Measurements from ENCODE around the gene GRIK2. TPM values are rescaled to one million over a fixed set of nuclear protein-coding genes. Genes with fewer than 3 reads are reported as not detected.

GRIK2 gene
- total RNA-seq, 1 experiment from 2014 or later, result 0.70 TPM

- Histone ChIP-seq H3K18ac (ENCODE audit: insufficient read length, low read depth, low read length) (no peak overlapping the region), H4K8ac (replicated peaks; ENCODE audit: insufficient read length, low read depth, low read length) (no peak overlapping the region), H3K14ac (ENCODE audit: insufficient read depth, low read length) (no peak overlapping the region), H3K4me2 (ENCODE audit: insufficient read depth, insufficient read length, low read length) (peak overlapping the region; percentile 94), H2BK20ac (ENCODE audit: low read depth, low read length, poor library complexity, severe bottlenecking) (no peak overlapping the region), H3K9ac (ENCODE audit: extremely low read depth, insufficient read length, low read length) (no peak overlapping the region), H3K56ac (ENCODE audit: insufficient read length, low read depth, low read length) (no peak overlapping the region), H4K91ac (ENCODE audit: insufficient read length, low read depth, low read length) (no peak overlapping the region), H3K79me1 (ENCODE audit: insufficient read depth, low read depth, low read length, poor library complexity, severe bottlenecking) (no peaks in the 10 kb centered on the region), H3K27me3 (ENCODE audit: insufficient read depth, low read length) (peaks cover 10% of the 10 kb centered on the region; the same call in 1 of the 2 replicates), H2AFZ (ENCODE audit: low read length) (peak overlapping the region; percentile 1), H3K79me2 (ENCODE audit: insufficient read depth, low read length) (no peaks in the 10 kb centered on the region), H3T11ph (ENCODE audit: low read length) (no peak overlapping the region), H4K5ac (ENCODE audit: insufficient read length, low read depth, low read length) (no peak overlapping the region), H4K20me1 (ENCODE audit: control insufficient read depth, insufficient read depth, insufficient read length) (no peaks in the 10 kb centered on the region), H3K27ac (ENCODE audit: insufficient read length, low read depth, low read length) (no peak overlapping the region), H3K23ac (ENCODE audit: insufficient read length, low read depth, low read length) (no peak overlapping the region), H2BK15ac (ENCODE audit: low read depth, low read length) (no peak overlapping the region), H3K9me3 (ENCODE audit: control insufficient read depth, low read depth, low read length) (no peaks in the 10 kb centered on the region), H2AK5ac (ENCODE audit: insufficient read length, low read length) (no peak overlapping the region), H2BK12ac (ENCODE audit: insufficient read length, low read depth, low read length) (no peak overlapping the region), H3K23me2 (ENCODE audit: insufficient read length, low read depth, low read length, poor library complexity, severe bottlenecking) (peaks cover 16% of the 10 kb centered on the region), H3K4me1 (ENCODE audit: insufficient read depth, low read length) (0 out of 2 replicates have a peak, but pooled peaks cover 2% of the 10 kb centered on the region), H2BK5ac (ENCODE audit: insufficient read length, low read length) (no peak overlapping the region), H2BK120ac (ENCODE audit: low read depth, low read length, poor library complexity, severe bottlenecking) (no peak overlapping the region), H3K4ac (ENCODE audit: low read depth, low read length) (no peak overlapping the region)
- H3K4me1 Mint-ChIP-seq, result peaks cover 11 to 23% of the 10 kb centered on the region in 2 experiments; a peak in 3 of 4 replicates
- H3K27me3 Mint-ChIP-seq (ENCODE audit: low read depth), result peaks cover 69% of the 10 kb centered on the region
- DNase-seq, result peak; percentile 41
- H3K36me3 Mint-ChIP-seq (ENCODE audit: insufficient read depth in 1 of 3, low read depth in 3 of 3), result no peaks in the 10 kb centered on the region; a peak in 1 of 7 replicates
- no peak for TF ChIP-seq CTCF (conservative IDR thresholded peaks at IDR 0.05)
- no peaks in the 10 kb centered on the region; a peak in 1 of 5 replicates for H3K9me3 Mint-ChIP-seq
- H3K4me3 Mint-ChIP-seq, result peak overlapping the region; percentile 72 to 92
- no peak overlapping the region for H3K27ac Mint-ChIP-seq
- WGBS (ENCODE audit: extremely low coverage, insufficient read length, low lambda C conversion rate), result no CpG with 5 or more reads among the region's 26 CpGs
These were observed 800 bp upstream of the GRIK2 start for GRCh38 chr6:101392586-101393230.

All from H9 (cell line).